G401 (cell line): ENCODE data around the gene SLC12A8. TPM values are rescaled to one million over a fixed set of nuclear protein-coding genes. Genes with fewer than 3 reads are reported as not detected.
A peak's percentile ranks its signal among the peaks of the same experiment; 100 is the strongest.

Source experiments
- DNase-seq: peaks from one replicate; pipeline ENCODE4 v3.0.0-alpha.2; 2015; ENCODE audit warnings: low spot score
- in situ Hi-C: cut with HindIII; loops from 2 replicates; pipeline ENCODE4 v1.10.0; 2016; ENCODE audit warnings: low sequenced_read_pairs, mixed read lengths
- total RNA-seq: library from RNA; depleted of rRNA; stranded (reverse); fragments of >200 nt; shearing (Covaris generic); gene quantifications from 2 replicates; pipeline ENCODE4 v1.2.3, GENCODE V29; 2014

SLC12A8 gene
- total RNA-seq, 1 experiment from 2014 or later: not detected

GRCh38 chr3:125220183-125220582, 7.6 kb upstream of the SLC12A8 start:
- no peak for DNase-seq
- in situ Hi-C loops: no loop called here

GRCh38 chr3:125219261-125219701, 6.7 kb upstream of the SLC12A8 start:
- DNase-seq: no peak
- in situ Hi-C loops: no loop called here

- in situ Hi-C loops: no loop called here
- DNase-seq: no peak
Measured at GRCh38 chr3:125214738-125215137, 2.2 kb upstream of the SLC12A8 start.

- in situ Hi-C loops: no loop called here
- no peak for DNase-seq
Measured at GRCh38 chr3:125213946-125214542, 1.5 kb upstream of the SLC12A8 start.

GRCh38 chr3:125213364-125213755, 812 bp upstream of the SLC12A8 start:
- in situ Hi-C loops: no loop called here
- DNase-seq: no peak

GRCh38 chr3:125212091-125212508, 448 bp downstream of the SLC12A8 start:
- DNase-seq: no peak

GRCh38 chr3:125211523-125212090, 941 bp downstream of the SLC12A8 start:
- in situ Hi-C loops: no loop called here

More at GRCh38 chr3:125212091-125212508, 448 bp downstream of the SLC12A8 start:
- in situ Hi-C loops: no loop called here

GRCh38 chr3:125207949-125208568, 4.5 kb downstream of the SLC12A8 start:
- in situ Hi-C loops: no loop called here
- no peak for DNase-seq

More at GRCh38 chr3:125211523-125212090, 941 bp downstream of the SLC12A8 start:
- DNase-seq: no peak

- DNase-seq: peak; percentile 78
- in situ Hi-C loops: no loop called here
Measured at GRCh38 chr3:125207507-125207906, 5.0 kb downstream of the SLC12A8 start.

GRCh38 chr3:125206934-125207333, 5.6 kb downstream of the SLC12A8 start:
- no peak for DNase-seq

GRCh38 chr3:125203731-125204130, 8.8 kb downstream of the SLC12A8 start:
- in situ Hi-C loops: no loop called here
- no peak for DNase-seq

More at GRCh38 chr3:125206934-125207333, 5.6 kb downstream of the SLC12A8 start:
- in situ Hi-C loops: no loop called here

GRCh38 chr3:125202197-125202596, 10.4 kb downstream of the SLC12A8 start:
- in situ Hi-C loops: no loop called here
- DNase-seq: no peak

- no peak for DNase-seq
- in situ Hi-C loops: no loop called here
Measured at GRCh38 chr3:125200731-125201139, 11.8 kb downstream of the SLC12A8 start.

GRCh38 chr3:125194849-125195601, 17.5 kb downstream of the SLC12A8 start:
- in situ Hi-C loops: no loop called here

GRCh38 chr3:125194061-125194848, 18.3 kb downstream of the SLC12A8 start:
- in situ Hi-C loops: no loop called here
- DNase-seq: no peak

More at GRCh38 chr3:125194849-125195601, 17.5 kb downstream of the SLC12A8 start:
- no peak for DNase-seq

- in situ Hi-C loops: no loop called here
- no peak for DNase-seq
Measured at GRCh38 chr3:125192190-125193035, 20.1 kb downstream of the SLC12A8 start.

GRCh38 chr3:125191730-125192129, 20.8 kb downstream of the SLC12A8 start:
- in situ Hi-C loops: no loop called here
- DNase-seq: no peak

GRCh38 chr3:125191256-125191655, 21.3 kb downstream of the SLC12A8 start:
- in situ Hi-C loops: no loop called here

More at GRCh38 chr3:125191256-125191655, 21.3 kb downstream of the SLC12A8 start:
- no peak for DNase-seq
